ENCODE results near the gene KIAA1549. TPM values are rescaled to one million over a fixed set of nuclear protein-coding genes. Genes with fewer than 3 reads are reported as not detected.

KIAA1549 gene
- total RNA-seq, 1 experiment from 2014 or later: 19.9 TPM

DNA sequence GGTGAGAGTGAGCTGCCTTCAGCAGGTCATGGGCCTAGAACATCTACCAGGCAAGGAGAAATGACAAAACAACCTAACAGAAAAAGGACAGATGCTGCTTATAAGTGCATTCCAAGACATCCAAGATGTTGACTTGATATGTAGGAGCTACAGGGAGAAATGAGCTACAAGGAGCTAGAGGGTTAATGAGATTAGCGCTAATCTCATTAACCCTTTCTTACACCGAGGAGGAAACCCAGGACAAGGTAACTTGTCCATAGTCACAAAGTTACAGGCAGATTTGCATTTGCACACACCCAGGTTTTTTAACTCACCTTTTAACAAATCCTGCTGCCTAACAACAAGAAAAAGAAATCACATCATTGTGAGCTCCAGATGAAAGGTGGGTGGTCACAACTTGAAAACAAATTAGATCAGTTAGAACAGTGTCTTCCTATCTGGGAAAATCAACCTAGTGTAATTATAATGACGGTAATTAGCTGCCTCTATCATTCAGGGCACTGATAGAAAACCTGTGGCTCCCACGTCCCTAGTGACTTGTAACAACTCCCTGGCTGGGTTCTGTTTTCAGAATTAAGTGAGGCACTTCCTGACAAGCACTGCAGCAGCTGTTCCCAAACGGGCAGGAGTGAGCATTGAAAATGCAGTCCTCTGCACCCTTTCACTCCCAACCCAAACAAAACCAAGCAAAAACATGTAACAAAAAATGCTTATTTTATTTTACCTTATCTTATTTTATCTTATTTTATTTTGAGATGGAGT, 5.7 kb downstream of the KIAA1549 start:
- Histone ChIP-seq H3K27me3 (replicated peaks; ENCODE audit: control insufficient read depth, insufficient read depth, low read length) (no peaks in the 10 kb centered on the region), H3K9me3 (no peaks in the 10 kb centered on the region), H3K4me1 (peaks cover 19% of the 10 kb centered on the region), H3K36me3 (ENCODE audit: control insufficient read depth, insufficient read depth, low read length) (no peaks in the 10 kb centered on the region), H3K4me3 (ENCODE audit: low read depth, low read length) (no peak overlapping the region)
- intact Hi-C loops (cut with micrococcal nuclease; ENCODE audit: unreplicated experiment): no loop called here
- Mint-ChIP-seq H3K4me1 (ENCODE audit: low read depth, unreplicated experiment) (peaks cover 12% of the 10 kb centered on the region), H3K4me3 (ENCODE audit: unreplicated experiment) (no peak overlapping the region), H3K27ac (ENCODE audit: unreplicated experiment) (no peak overlapping the region), H3K27me3 (ENCODE audit: insufficient read depth, unreplicated experiment) (no peaks in the 10 kb centered on the region), H3K9me3 (ENCODE audit: unreplicated experiment) (no peaks in the 10 kb centered on the region), H3K36me3 (ENCODE audit: insufficient read depth, unreplicated experiment) (peaks cover 4% of the 10 kb centered on the region)
- CTCF ChIA-PET: no interaction called here
- BruUV-seq (replicated peaks): no TSS peak
- POLR2A ChIA-PET: no interaction called here
- DNase-seq: no peak
- TF ChIP-seq, protein P1, sequence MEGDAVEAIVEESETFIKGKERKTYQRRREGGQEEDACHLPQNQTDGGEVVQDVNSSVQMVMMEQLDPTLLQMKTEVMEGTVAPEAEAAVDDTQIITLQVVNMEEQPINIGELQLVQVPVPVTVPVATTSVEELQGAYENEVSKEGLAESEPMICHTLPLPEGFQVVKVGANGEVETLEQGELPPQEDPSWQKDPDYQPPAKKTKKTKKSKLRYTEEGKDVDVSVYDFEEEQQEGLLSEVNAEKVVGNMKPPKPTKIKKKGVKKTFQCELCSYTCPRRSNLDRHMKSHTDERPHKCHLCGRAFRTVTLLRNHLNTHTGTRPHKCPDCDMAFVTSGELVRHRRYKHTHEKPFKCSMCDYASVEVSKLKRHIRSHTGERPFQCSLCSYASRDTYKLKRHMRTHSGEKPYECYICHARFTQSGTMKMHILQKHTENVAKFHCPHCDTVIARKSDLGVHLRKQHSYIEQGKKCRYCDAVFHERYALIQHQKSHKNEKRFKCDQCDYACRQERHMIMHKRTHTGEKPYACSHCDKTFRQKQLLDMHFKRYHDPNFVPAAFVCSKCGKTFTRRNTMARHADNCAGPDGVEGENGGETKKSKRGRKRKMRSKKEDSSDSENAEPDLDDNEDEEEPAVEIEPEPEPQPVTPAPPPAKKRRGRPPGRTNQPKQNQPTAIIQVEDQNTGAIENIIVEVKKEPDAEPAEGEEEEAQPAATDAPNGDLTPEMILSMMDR (IDR thresholded peaks at IDR 0.05; ENCODE audit: insufficient read depth in 1 of 2, low read depth in 1 of 2, low read length in 1 of 2, severe bottlenecking in 1 of 2, unreplicated experiment in 1 of 2): no peak

DNA sequence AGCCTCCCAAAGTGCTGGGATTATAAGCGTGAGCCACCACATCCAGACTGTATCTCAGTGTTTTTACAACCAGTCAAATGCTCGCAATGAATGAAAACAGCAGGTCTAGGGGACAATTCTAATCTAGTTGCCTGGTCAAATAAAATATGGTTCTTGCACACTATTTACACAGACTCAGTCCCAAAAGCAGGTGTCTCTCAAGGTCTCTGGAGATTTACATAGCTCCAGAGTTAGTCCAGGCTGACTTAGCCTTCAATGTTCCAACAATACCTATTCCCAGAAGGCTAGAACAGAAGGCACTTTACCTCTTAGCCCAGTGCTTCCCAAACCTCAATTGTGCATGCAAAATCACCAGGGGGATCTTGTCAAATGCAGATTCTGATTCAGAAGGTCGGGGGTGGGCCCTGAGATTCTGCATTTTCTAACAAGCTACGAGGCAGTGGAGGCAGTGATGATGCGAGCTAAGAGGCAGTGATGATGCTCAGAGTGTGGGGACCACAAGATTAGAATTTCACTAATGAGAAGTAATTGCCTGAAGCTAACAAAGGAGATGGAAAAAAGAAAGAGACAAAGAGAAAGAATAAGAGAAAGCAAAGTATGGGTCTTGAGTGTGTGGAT, 6.4 kb downstream of the KIAA1549 start:
- POLR2A ChIA-PET: no interaction called here
- Mint-ChIP-seq H3K4me1 (ENCODE audit: low read depth, unreplicated experiment) (peaks cover 12% of the 10 kb centered on the region), H3K36me3 (ENCODE audit: insufficient read depth, unreplicated experiment) (peaks cover 4% of the 10 kb centered on the region), H3K27ac (ENCODE audit: unreplicated experiment) (no peak overlapping the region), H3K9me3 (ENCODE audit: unreplicated experiment) (no peaks in the 10 kb centered on the region), H3K27me3 (ENCODE audit: insufficient read depth, unreplicated experiment) (no peaks in the 10 kb centered on the region), H3K4me3 (ENCODE audit: unreplicated experiment) (no peak overlapping the region)
- Histone ChIP-seq H3K4me1 (peaks cover 16% of the 10 kb centered on the region), H3K27me3 (replicated peaks; ENCODE audit: control insufficient read depth, insufficient read depth, low read length) (no peaks in the 10 kb centered on the region), H3K9me3 (no peaks in the 10 kb centered on the region), H3K4me3 (ENCODE audit: low read depth, low read length) (no peak overlapping the region), H3K36me3 (ENCODE audit: control insufficient read depth, insufficient read depth, low read length) (no peaks in the 10 kb centered on the region)
- no peak for DNase-seq
- TF ChIP-seq, protein P1 (IDR thresholded peaks at IDR 0.05; ENCODE audit: insufficient read depth in 1 of 2, low read depth in 1 of 2, low read length in 1 of 2, severe bottlenecking in 1 of 2, unreplicated experiment in 1 of 2): no peak
- CTCF ChIA-PET: no interaction called here
- intact Hi-C loops (cut with micrococcal nuclease; ENCODE audit: unreplicated experiment): no loop called here
- no TSS peak for BruUV-seq (replicated peaks)

DNA sequence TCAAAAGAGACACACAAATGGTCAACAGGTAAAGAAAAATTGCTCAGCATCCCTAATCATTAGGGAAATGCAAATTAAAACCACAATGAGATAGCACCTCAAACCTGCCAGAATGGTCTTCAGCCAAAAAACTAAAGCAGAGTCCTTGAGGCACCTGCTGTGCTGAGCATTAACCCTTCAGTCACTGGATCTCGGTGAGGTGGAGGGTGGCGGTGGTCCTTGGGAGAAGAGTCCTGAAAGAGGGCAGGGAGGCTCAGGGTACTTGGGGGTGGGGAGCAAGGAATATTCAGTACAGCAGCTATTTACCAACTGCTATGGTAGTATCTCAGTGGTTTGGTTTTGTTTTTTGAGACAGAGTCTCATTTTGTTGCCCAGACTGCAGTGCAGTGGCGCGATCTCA, 7.1 kb downstream of the KIAA1549 start:
- POLR2A ChIA-PET: interaction anchor here (0.7 kb wide), 1 partner anchor 32 kb away, joined by 4 read pairs; no protein-coding TSS in a partner anchor
- H3K27me3 ChIP-seq (replicated peaks; ENCODE audit: control insufficient read depth, insufficient read depth, low read length): no peaks in the 10 kb centered on the region
- H3K4me3 Mint-ChIP-seq (ENCODE audit: unreplicated experiment): no peak overlapping the region
- H3K4me1 Mint-ChIP-seq (ENCODE audit: low read depth, unreplicated experiment): peaks cover 8% of the 10 kb centered on the region
- CTCF ChIA-PET: no interaction called here
- no TSS peak for BruUV-seq (replicated peaks)
- intact Hi-C loops (cut with micrococcal nuclease; ENCODE audit: unreplicated experiment): no loop called here
- no peaks in the 10 kb centered on the region for H3K36me3 ChIP-seq (ENCODE audit: control insufficient read depth, insufficient read depth, low read length)
- no peaks in the 10 kb centered on the region for H3K9me3 ChIP-seq
- DNase-seq: no peak
- no peak overlapping the region for H3K27ac Mint-ChIP-seq (ENCODE audit: unreplicated experiment)
- H3K9me3 Mint-ChIP-seq (ENCODE audit: unreplicated experiment): no peaks in the 10 kb centered on the region
- TF ChIP-seq, protein P1 (IDR thresholded peaks at IDR 0.05; ENCODE audit: insufficient read depth in 1 of 2, low read depth in 1 of 2, low read length in 1 of 2, severe bottlenecking in 1 of 2, unreplicated experiment in 1 of 2): no peak
- no peaks in the 10 kb centered on the region for H3K36me3 Mint-ChIP-seq (ENCODE audit: insufficient read depth, unreplicated experiment)
- H3K4me3 ChIP-seq (ENCODE audit: low read depth, low read length): no peak overlapping the region
- H3K4me1 ChIP-seq: peaks cover 9% of the 10 kb centered on the region
- no peaks in the 10 kb centered on the region for H3K27me3 Mint-ChIP-seq (ENCODE audit: insufficient read depth, unreplicated experiment)

All from Caco-2 (cell line).